PC-9 (cell line): ENCODE data around the gene C6orf163.

Experiments
- EZH2 ChIP-seq: fragments of 200-600 bp; sonication (generic); IDR thresholded peaks from 2 replicates; pipeline ENCODE4 v1.8.0; 2017; ENCODE audit warnings: antibody characterized with exemption, low read depth
- TF ChIP-seq, protein P1 (sequence below): fragments of 200-600 bp; sonication (generic); conservative IDR thresholded peaks from 2 replicates; pipeline ENCODE4 v1.6.1; 2017; ENCODE audit warnings: mixed run types, antibody characterized with exemption, mild to moderate bottlenecking, moderate library complexity

DNA sequence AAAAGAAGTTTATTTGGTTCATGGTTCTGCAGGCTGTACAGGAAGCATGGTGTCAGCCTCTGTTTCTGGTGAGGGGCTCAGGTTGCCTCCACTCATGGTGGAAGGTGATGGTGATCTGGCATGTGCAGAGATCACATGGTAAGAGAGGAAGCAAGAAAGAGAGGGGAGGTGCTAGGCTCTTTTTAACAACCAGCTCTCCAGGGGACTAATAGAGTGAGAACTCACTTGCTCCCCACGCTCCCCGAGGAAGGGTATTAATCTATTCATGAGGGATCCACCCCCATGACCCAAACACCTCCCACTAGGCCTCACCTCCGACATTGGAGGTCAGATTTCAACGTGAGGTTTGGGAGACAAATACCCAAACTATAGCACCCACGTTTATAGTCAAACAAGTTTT, 11.6 kb upstream of the C6orf163 start:
- TF ChIP-seq, protein P1, sequence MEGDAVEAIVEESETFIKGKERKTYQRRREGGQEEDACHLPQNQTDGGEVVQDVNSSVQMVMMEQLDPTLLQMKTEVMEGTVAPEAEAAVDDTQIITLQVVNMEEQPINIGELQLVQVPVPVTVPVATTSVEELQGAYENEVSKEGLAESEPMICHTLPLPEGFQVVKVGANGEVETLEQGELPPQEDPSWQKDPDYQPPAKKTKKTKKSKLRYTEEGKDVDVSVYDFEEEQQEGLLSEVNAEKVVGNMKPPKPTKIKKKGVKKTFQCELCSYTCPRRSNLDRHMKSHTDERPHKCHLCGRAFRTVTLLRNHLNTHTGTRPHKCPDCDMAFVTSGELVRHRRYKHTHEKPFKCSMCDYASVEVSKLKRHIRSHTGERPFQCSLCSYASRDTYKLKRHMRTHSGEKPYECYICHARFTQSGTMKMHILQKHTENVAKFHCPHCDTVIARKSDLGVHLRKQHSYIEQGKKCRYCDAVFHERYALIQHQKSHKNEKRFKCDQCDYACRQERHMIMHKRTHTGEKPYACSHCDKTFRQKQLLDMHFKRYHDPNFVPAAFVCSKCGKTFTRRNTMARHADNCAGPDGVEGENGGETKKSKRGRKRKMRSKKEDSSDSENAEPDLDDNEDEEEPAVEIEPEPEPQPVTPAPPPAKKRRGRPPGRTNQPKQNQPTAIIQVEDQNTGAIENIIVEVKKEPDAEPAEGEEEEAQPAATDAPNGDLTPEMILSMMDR: no peak
- TF ChIP-seq EZH2: no peak
